Stimulated activated CD8-positive, alpha-beta memory T cell treated with anti-CD3 and anti-CD28 coated beads, Interleukin-2, amount 100 ng/mL, for 48 hours (primary cell): ENCODE data around the gene MAML2.

Experiments
- DNase-seq, 2 donors: peaks; one replicate each; pipeline ENCODE4 v3.0.0-alpha.2; 2020; ENCODE audit warnings: low read depth in 2 of 2

MAML2 gene

DNA sequence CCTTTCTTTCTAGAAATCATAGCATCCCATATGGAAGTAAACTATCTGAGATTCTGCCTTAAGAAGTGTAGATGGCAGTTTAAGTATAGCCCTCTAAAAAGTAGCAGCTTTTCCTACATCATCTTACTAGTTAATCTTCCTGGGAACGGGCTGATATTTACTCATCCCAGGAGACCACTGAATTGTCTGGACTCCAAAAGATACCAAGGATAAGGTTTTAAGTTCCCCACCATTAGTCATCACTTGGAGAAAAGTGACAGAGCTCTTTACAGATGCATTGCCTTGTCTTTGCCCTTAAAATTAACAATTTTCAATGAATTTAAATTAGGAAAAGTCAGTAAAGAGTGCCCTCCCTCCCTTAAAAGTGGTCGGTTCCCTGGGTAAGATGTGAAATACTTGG, 129.5 kb downstream of the MAML2 start:
- no peak for DNase-seq

DNA sequence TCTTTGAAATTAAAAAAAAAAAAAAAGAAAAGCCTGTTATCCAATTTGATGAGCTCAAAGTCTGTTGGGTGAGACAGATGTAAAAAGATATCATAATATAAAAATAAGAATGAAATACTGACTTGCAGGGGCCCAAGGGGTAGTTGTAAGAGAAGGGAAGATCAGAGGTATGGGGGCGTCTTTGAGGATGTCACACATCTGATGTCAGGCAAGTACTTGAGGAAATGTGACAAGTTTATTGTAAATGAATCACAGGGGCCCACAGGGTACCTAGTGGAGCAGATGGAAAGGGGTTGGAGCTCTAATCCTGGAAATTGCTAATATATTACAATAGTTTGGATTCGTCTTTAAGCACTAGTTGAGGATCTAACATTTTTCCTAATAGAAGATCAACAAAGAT, 131.6 kb downstream of the MAML2 start:
- DNase-seq, result no peak

DNA sequence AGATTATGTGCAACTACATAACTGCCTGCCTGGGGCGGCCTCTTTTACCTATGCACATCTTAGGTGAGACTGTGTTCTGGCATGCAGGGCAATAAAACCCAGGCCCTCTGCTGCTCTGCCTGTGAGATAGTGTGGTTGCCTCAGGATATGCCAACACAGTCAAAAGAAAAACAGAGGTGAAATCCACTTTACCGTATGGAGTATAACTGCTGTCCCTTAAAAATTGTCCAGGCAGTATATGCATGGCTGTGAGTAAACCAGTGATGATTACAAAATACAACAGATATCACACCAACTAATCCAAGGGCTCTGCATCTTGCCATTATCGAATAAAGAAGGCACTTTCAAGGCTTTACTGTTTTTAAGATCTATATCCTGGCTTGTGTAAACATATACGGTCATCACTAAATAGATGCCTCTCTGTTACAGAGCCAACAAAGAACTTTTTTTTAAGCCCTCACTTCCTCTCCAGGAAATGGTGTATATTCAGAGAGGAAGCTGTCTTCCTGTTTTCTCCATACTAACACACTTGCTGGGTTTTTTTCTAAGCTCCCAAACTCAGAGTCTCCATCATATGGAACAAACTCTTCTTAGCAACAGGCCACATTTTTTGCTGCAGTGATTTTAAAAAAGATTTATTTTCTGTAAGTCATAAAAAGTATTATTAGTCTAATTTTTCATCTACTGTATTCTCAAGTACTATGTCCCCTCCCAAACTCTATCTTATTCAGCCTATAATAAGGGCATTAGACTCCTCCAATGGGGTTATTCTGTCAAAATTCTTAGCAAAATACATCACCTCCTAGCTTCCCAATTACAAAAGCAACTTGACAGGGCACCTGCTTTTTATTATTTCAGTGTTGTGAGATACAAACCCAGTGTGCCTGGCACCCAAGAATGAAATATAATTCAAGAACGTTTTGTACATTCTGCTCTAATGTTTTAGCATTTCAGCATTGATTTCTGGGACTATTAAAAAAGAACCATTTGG, 135.2 kb downstream of the MAML2 start:
- DNase-seq, result no peak

DNA sequence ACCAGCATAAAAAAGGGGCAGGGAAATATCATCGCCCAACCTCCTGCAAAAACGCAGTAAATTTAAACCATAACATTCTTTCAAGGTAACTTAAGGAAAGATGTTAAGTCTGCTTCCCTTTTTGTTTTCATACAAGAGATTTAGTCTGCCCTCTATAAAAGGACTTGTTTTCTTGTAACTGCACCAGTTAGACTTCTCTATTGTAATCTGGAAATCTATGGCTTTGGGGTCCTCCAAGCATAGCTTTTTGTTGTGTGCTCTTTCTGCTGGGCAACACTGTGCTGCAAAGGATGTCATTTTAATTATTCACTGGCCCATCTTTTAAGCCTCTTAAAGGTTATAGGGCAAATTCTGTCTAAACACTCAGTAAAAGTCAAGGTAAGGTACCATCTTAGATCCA, 136.0 kb downstream of the MAML2 start:
- DNase-seq, result no peak

DNA sequence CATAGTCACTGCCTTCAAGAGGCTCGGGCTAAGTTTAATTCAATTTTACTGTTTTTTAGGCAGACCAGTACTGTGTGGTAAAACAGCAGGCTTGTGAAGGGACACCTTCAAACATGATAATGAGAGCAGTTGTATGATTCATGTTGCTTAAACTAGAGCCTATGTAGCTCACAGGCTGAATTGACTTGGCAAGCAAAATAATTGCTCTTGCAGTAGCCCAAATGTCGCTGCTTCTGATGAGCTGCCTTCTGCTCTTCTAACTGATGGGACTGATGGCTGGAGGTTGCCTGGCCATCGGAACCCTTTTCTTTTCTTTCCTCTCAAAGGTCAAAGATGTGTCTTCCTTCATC, 137.6 kb downstream of the MAML2 start:
- no peak for DNase-seq

DNA sequence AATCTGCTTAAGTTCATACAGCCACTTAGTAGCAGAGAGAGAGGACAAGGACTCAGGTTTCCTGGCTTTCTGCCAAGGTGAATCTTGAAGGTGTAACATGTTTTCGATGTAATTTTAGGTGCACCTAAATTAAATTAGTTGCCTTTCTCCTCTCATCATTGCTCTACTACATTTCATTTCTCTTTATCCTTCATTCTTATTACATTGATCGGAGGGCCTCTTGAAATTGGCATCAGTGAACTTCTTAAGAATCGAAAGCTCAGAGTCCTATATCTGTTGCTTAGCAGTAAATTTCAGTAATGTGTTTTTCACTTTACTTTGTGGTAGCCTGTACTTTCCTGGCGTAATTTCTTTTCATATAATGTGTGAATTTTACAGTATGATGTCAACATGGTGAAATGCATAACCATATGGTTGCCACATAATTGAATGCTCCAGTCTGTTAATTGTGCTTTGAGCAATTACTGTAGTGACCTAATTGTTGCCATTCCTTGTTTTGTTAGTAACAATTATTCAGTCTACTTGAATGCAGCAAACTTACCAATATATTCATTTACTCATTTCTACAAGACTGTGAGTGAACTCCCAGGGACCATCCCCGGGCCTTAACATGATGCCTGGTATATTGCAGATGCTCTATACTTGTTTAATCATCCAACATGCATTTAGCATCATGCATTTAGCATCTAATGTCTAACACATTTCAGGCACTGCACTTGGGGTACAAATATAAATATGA, 138.1 kb downstream of the MAML2 start:
- DNase-seq, result no peak

DNA sequence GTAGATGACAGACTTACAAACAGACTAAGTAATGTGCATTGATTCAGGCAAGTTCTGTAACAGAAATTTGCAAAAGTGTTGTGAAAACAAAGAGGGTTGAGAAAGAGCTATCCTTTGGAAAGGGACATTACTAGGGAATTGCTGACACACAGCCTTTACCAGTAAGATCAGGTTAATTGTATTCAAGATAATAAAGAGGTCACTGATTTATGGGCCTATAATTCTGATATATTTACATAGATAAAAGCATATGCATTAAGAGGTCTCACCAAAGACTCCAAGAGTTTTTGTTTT, 138.7 kb downstream of the MAML2 start:
- DNase-seq, result no peak

DNA sequence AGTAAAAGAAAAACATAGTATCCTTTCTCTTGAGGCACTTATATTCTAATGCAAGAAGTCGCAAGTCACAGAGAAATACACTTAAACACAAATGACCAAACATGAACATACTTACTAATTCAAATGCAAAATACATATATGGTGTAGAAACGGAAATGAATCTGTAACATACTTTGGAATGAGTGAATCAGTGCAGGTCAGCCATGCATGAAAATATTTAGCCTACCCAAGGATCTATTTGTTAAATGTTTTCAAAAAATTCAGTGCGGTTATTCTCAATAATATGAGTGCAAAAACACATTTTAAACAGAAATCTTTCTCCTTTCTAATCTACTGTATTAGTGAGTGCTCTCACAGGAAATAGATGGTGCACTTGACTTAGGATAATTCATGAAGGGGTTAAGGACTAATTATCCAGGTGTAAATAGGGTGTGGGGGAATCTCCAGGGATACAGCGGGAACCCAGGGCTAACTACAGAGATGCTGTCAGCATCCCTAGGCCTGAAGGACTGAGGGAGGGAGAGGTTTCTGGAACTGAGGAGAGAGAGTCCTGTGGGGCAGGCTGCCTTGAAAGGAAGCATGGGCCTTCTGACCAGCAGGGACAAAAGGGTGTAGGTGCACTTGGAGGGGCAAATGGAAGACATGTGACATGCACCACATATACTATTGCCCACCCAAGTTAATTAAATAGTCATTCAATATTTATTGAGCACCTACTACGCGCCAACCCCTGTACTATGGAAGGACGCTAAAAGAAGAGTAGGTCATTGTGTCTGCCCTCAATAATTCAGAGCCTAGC, 139.2 kb downstream of the MAML2 start:
- no peak for DNase-seq

DNA sequence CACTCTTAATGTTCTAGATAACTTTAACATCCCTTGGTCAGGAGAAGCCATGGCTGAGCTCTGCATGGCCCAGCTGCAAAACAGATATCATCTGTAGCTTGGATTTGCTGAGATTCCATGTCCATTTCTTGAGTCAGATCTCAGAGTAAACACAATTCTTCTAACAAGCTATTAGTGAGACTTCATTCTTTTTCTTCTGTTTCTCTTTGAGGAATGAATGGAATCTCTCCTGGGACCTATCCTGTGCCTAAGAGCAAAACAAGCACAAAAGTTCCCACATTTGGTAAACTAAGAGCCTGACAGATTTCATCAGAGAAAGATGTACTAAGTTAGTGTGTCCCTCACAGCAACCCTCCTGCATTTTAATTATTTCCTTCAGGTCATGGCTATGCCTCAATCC, 142.8 kb downstream of the MAML2 start:
- no peak for DNase-seq

DNA sequence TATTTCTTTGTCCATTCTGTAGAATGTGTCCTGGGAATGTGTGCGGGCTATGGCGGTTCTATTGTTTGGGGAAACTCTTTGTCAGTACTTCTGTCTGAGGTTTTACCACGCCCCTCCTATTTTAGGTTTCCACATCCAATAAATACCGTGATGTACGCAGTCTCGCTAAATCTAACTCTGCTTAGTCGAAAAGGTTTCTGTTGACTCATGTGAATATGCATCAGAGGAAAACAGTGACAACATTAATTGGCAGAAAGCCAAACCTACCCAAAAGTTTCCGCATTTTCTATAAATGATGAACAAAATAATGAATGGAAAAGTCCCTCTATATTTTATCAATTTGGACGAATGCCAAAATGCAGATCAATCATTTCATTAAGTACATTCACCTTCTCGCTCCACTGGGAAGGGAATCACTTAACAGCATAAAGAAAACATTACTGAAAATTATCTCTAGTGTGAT, 143.4 kb downstream of the MAML2 start:
- DNase-seq, result no peak

DNA sequence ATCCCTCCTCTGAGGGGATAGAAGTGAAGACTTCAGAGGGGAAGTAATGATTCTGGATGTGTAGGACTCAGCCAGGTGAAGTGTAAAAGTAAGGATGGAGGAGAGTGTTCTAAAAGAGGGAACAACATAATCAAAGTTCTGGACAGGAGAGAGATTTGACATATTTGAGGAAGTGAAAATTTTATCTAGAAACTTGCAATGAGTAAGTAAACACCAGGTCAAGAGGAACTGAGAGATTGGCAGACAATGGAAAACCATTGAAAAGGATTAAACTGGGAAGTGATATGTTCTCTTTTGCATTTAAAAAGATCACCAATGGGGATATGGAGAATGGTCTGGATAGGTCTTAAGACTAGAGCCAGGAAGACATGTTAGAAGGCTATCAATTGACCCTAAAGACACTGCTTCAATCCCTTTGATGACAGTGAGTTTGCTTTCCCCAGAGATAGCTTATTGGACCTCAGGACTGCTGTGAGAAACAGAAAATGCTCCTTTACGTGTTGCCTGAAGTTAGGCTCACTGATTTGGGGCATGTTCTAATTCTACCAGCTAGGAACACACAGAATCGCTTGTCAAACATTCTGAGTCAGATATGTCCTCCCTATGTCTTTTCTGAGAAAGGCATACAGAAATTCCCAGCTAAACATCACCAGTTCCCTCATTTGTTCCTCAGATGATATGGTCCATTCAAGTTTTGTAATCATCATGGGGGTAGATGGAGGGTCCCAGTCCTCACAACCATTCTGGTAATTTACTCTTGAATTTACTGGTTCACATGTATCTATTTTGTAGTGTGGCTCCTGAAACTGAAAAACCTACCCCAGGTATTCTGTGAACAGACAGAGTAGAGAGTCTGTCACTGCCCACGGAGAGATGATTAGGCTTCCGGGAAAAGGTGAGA, 144.9 kb downstream of the MAML2 start:
- no peak for DNase-seq

DNA sequence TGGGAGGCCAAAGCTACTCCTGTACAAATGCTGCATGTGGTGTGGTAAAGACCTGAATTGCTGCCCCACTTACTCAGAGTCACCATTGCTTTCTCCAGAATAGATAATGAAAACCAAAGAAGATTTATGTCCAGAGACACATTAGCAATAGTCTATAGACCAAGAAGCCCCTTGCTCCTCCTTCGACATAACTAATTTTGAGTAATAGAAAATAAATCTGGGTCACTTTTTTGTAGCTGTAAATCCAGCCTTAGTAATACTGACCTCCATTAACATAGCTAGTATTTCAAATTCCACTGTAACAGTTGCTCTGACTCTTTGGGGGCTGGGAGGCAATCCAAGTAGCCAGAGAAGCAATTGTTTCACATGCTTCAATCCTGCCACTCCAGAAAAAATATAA, 145.9 kb downstream of the MAML2 start:
- DNase-seq, result no peak

DNA sequence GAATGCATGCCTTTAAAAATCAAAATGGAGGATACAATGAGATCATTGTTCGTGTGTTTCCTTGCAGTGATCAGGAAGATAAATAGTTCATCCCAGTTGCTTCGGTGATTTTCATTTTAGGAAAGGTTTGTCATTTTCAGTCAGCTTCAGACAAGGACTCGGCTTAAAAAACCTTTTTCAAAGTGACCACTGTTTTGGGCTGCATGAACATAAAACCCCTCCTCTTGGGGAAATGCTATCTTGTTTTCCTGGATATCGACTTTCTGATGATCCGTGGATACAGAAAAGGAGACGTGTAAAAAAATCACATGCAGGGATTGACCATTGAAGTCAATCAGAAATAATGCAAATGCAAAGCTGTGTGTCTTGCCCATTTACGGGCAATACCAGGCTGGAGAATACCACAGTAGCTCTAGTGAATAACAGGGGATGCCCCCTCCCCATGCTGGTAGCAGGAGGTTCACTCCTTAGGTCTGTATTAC, 146.8 kb downstream of the MAML2 start:
- no peak for DNase-seq

DNA sequence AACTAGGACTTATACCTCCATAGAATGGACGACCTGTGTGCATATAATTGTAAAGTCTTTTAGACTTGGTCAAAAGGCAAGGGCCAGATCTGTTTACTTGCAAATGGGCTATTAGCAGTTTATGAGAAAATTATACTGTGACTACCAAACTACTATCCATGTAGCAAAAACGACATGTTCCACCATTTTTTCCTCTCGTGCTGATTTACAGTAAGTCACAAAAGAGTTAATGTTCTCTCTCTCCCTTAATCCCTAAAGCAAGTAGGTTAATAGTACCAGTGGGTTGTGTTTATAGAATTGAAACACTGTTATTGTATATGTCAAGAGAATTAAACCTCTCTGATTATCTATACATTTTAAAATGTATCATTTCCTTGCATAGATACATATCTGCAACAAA, 147.3 kb downstream of the MAML2 start:
- no peak for DNase-seq

DNA sequence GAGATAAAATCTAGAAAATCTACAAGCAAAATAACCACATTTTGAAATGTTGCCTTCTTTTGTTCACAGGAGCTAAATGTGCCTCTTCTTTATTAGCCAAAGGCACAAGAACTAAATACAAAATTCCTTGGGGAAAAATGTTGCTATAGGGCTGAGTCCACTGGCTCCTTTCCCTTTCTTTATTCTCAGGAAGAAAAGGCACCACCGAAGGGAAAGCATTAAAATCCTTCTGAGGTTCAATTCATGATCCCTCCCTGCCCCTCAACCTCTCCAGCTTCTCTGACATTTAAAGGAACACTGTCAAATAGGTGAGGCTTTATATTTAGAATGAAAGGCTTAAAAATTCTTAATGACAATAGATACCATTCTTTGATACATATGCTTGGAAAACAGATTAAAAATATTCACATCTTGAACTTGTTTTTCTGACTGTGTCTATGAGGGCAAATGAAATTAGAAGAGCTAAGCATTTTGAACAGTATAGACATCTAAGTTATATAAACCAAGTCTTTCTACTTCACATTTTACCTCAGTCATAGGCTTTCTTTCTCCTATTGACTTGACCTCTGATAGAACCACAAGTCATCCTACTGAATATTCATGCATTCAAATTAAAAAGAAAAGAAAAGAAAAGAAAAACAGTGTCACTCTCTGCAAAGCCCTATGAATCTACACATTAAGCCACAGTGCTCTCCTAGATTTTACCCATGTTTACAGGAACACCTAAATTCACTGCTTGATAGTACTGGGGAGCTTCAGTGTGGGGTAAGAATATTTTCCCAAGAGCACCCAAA, 148.2 kb downstream of the MAML2 start:
- no peak for DNase-seq

DNA sequence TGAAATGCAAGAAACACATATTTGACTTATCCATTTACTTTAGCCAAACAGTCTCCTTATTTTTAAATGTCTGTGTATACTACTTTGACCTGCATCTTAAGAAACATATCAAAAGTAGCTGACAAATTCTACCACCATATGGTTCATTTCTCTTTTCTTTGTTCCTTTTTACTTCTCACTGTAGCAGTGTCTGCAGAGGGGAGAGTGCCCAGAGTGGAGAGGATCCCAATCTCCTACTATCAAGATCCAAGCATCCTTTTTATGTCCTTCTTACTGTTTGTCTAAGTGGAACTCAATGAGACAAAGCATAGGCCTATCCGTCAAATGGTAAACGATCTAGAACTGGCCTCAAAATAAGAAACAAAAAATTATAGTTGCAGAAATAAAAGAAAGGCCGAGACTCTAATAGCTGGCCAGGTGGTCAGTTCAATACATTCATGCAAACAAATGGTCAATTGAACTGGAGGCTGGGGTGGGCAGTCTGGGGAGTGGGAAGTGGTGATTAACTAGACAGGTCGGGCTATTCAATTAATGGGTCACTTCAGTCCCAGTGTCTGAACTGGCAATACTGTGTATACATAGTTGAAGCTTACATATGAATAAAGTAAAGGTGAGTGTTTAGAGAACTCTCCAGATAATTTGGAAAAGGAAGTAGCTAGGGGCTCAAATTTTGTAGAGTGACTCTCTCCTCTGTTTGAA, 149.1 kb downstream of the MAML2 start:
- no peak for DNase-seq

DNA sequence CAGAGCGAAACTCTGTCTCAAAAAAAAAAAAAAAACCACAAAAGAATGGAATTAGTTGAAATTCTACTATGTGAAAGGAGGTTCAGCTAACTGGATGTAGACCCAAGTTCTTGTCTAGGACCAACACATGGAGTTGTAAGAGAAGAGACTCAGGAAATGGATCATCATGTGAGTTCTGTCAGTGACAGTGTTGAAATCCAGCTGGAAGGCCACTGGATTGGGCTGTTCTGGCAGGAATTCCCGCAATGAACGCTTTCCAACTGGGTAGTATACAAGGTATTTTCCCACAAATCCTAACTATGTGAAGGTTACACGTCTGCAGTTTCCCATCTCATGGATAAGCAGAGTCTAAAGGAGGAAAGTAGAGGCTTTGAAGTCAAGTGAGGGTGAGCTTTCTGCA, 151.2 kb downstream of the MAML2 start:
- DNase-seq, result no peak

DNA sequence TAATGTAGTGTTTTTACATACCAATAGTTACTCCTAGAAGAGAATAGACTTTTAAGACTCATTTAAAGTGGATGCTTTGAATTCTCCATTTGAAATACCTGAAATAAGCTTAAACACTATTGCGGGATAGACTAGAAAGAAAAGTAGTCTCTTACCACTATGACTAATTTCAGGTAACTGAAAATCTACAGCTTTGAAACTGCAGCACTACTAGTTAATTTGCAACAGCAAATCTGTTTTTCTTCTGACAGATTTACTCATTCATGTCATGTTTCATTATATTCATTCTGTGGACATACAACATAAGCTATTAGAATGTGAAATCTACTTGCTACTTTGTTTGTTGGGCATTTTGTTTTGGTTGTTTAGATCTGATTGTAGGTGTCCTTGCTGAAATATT, 153.6 kb downstream of the MAML2 start:
- no peak for DNase-seq

DNA sequence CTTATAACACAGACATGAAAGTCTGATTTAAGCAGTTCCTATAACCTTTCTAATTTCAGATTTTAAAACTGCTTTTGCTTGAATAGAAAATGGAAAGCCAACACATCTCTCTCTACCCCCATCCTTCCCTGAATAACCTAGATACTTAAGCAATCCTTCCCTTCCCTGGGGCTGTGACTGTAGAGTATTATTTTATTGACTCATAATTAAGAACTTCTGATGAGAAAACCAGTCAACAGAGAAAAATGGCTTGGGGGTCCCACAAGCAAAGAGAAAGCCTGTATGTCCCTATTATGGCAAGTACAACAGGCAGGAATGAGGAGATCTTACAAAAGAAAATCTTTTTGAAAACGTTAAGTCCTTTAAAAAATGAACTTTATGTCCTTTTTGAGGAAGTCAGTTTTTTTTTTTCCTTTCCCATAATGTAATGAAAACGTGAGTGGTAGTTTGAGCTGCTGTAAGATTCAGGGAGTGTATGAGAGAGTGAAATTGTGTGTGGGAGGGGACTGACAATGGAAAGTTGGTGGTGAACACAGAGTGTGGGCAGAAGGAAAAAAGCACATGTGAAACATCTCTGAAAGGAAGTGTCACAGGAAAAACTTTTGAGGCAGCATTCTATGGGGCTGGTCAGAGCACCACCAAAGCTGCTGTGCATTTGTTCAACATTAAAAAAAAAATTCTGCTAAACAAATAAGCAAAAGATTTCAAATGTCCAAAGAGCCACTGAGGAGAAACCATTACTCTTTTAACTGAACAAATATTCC, 154.6 kb downstream of the MAML2 start:
- no peak for DNase-seq
